H1 (cell line): ENCODE measurements around the gene C2CD3. TPM values are rescaled to one million over a fixed set of nuclear protein-coding genes. Genes with fewer than 3 reads are reported as not detected.

ENCODE experiments used
- CEBPB ChIP-seq: IDR thresholded peaks from 2 replicates; pipeline ENCODE4 v1.6.1; 2012; ENCODE audit warnings: low read depth, low read length
- CREB1 ChIP-seq: IDR thresholded peaks from 2 replicates; pipeline ENCODE4 v1.6.1; 2012; ENCODE audit warnings: inconsistent platforms
- EP300 ChIP-seq, 2 experiments: IDR thresholded peaks; 1 replicate in 1 of 2; 2 replicates in 1 of 2; pipeline ENCODE4 v1.6.1; 2011 to 2012; ENCODE audit warnings: low read depth in 2 of 2, low read length in 2 of 2, mild to moderate bottlenecking in 2 of 2, borderline replicate concordance in 1 of 2, inconsistent platforms in 1 of 2, moderate library complexity in 1 of 2
- KDM5A ChIP-seq: fragments of 200-600 bp; IDR thresholded peaks from 2 replicates; pipeline ENCODE4 v1.7.1; 2012; ENCODE audit warnings: mild to moderate bottlenecking, low read length, inconsistent platforms, mixed read lengths
- RNF2 ChIP-seq: fragments of 200-900, 300-1000 bp; sonication (generic); IDR thresholded peaks from 2 replicates; pipeline ENCODE4 v1.7.1; 2016; ENCODE audit warnings: borderline replicate concordance, low read depth, mild to moderate bottlenecking, antibody characterized with exemption, low read length; ENCODE audit not compliant: poor library complexity, severe bottlenecking; ENCODE audit errors: missing control alignments
- SUZ12 ChIP-seq: fragments of 200-600 bp; sonication (generic); IDR thresholded peaks from 2 replicates; pipeline ENCODE4 v1.6.1; 2012; ENCODE audit warnings: mild to moderate bottlenecking, inconsistent platforms, low read length, moderate library complexity, mixed read lengths
- polyA plus RNA-seq, 7 experiments: library from polyadenylated mRNA; depleted of rRNA in 3 of 7; stranded (reverse) in 5 of 7; unstranded in 2 of 7; fragments of >200 nt in 5 of 7; fragments of 200-250 nt in 2 of 7; gene quantifications; 1 replicate in 5 of 7; 2 replicates in 1 of 7; 4 replicates in 1 of 7; pipeline versions ENCODE4 v1.2.1 to v1.2.3, GENCODE V29; 2011 to 2013; ENCODE audit warnings: missing spikeins in 2 of 7, mixed read lengths in 2 of 7
- total RNA-seq: library from RNA; stranded (reverse); fragmentation: NEBNext Ultra II Directional; extraction: Animal tissue kit (Norgen Biotek cat#: 25700); gene quantifications from 2 replicates; pipeline ENCODE4 v1.2.1, GENCODE V29; 2021

C2CD3 gene
- total and polyA plus RNA-seq, 2 of the 8 experiments (the other 6 are each of a cell fraction or from before 2014, with no cell fraction given) = 11.0 to 29.1 TPM

DNA sequence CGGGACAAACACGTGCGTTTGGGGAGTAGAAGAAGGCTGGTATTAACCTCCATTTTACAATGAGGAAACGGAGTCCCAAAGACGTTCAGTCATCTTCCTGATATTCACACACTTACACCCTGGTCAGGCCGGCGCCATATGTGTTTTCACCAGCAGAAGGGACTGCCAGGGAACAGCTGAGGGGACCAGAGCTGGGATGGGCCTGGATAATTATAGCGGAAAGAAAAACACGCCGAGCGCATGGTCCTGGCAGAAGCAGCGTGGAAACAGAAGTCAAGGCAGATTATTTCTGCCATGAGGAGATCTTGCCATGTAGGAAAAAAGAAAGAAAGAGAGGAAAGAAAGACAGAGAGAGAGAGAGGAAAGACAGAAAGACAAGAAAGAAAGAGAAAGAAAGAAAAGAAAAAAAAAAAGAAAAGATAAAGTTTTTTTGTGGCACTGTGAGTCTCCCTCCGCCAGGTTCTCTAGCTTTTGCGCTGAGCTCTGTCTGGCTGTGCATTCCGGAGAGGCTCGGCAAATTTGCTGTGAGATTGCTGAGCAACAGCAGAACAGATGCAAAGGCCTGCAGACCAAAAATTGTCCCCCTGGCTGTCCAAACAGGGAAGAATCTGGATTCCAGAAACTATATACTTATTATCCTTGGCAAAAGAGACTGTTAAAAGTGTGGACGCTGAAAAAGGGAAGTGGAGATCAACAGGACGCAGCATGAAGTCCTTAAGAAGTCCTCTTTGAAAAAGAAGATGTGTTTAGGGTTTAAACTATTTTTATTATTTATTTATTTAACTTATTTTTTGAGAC lies 186.9 kb downstream of the C2CD3 start (continued):
- no peak for TF ChIP-seq RNF2
- no peak for TF ChIP-seq SUZ12
- TF ChIP-seq CEBPB = no peak
- TF ChIP-seq CREB1 = no peak
- no peak for TF ChIP-seq KDM5A
- no peak for TF ChIP-seq EP300 (IDR thresholded peaks at IDR 0.05; ENCODE audit: borderline replicate concordance in 1 of 2, low read depth in 2 of 2, low read length in 2 of 2)
